22Rv1 (cell line): Measurements from ENCODE around the gene IFNA13.

Experiments used
- H3K27ac ChIP-seq: fragments of 450-650 bp; 2 replicates; pipeline ENCODE4 v1.5.1; 2017
- ZFX ChIP-seq: fragments of 450-650 bp; IDR thresholded peaks from 2 replicates; pipeline ENCODE4 v1.6.1; 2017; ENCODE audit warnings: antibody characterized with exemption, borderline replicate concordance
- TF ChIP-seq, protein P1 (sequence below): fragments of 450-650 bp; IDR thresholded peaks from 2 replicates; pipeline ENCODE4 v1.5.1; 2017; ENCODE audit warnings: mild to moderate bottlenecking

The IFNA13 gene

DNA sequence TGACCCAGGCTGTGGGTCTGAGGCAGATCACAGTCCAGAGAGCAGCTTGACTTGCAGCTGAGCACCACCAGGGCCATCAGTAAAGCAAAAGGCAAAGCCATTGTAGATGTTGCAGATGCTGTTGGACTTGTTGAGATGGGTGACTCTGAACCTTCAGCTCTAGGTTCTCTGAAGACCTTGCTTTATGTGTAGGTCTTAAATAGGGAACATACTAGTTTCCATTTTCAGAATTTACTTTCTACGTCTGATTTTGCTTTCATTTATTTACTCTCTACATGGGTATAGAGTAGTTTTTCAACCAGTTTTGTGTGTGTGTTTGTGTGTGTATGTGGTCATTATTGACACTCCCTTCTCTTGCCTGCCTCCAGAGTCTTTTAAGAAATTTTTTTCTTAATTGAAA is 17.1 kb downstream of the IFNA13 start, which contains the start of gene IFNA6:
TSS of gene IFNA6 (minus strand) at position 101 of the 400 bp plus-strand sequence. CDS start at position 101, 0 bp downstream.
- TF ChIP-seq, protein P1, sequence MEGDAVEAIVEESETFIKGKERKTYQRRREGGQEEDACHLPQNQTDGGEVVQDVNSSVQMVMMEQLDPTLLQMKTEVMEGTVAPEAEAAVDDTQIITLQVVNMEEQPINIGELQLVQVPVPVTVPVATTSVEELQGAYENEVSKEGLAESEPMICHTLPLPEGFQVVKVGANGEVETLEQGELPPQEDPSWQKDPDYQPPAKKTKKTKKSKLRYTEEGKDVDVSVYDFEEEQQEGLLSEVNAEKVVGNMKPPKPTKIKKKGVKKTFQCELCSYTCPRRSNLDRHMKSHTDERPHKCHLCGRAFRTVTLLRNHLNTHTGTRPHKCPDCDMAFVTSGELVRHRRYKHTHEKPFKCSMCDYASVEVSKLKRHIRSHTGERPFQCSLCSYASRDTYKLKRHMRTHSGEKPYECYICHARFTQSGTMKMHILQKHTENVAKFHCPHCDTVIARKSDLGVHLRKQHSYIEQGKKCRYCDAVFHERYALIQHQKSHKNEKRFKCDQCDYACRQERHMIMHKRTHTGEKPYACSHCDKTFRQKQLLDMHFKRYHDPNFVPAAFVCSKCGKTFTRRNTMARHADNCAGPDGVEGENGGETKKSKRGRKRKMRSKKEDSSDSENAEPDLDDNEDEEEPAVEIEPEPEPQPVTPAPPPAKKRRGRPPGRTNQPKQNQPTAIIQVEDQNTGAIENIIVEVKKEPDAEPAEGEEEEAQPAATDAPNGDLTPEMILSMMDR, result no peak
- no peak for TF ChIP-seq ZFX
- no peak within 1 kb of the TSS for H3K27ac ChIP-seq

- no peak for TF ChIP-seq ZFX
- TF ChIP-seq, protein P1, result no peak
- no peak overlapping the region for H3K27ac ChIP-seq
Observed at GRCh38 chr9:21348430-21348970, 19.4 kb downstream of the IFNA13 start.

DNA sequence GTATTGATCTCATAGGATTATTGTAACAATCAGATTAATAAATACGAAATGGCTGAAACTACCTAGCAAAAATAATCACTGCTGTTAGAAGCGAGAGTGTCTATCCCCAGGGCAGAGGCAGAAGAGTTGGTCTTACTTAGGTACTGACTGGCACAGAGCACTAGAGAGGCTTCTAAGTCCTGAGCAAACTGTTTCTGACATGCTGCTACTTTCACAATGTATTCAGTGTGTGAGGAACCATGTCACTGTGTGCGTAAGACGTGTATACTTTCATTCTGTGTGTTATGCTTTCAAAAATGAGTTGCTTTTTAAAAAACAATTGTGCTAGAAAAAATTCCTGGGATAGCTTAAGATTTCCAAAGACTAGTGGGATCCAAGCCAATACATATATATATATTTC is 27.1 kb downstream of the IFNA13 start:
- TF ChIP-seq, protein P1, result no peak
- no peak for TF ChIP-seq ZFX
- no peak overlapping the region for H3K27ac ChIP-seq

- H3K27ac ChIP-seq, result no peak overlapping the region
Observed at GRCh38 chr9:21336457-21336856, 31.4 kb downstream of the IFNA13 start.

GRCh38 chr9:21334701-21335632 is 32.9 kb downstream of the IFNA13 start, which contains the start of gene KLHL9:
TSS of gene KLHL9 (minus strand) at chr9:21335404. CDS start at chr9:21334859, 545 bp downstream.
- peak within 1 kb of the TSS; percentile 79 for H3K27ac ChIP-seq
- peak; percentile 90; the same call in 1 of the 2 replicates for TF ChIP-seq ZFX
- TF ChIP-seq, protein P1, result no peak

More at GRCh38 chr9:21336457-21336856, 31.4 kb downstream of the IFNA13 start:
- no peak for TF ChIP-seq ZFX
- TF ChIP-seq, protein P1, result no peak

DNA sequence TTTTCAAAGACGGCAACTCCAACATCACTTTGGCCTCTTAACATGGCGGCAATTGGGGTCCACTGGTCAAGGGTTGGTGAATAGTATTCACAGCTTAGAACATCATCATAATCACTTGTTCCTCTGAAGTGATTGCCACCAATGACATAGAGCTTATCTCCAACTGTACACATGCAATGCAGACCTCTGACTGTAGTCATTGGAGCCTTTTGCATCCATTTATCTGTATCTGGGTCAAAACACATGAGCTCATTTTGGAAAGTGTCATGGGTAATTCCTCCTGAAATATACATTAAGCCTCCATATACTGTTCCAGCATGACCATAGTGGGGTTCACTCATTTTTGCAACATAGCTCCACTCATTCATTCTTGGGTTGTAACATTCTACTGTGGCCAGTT is 34.6 kb downstream of the IFNA13 start:
- TF ChIP-seq, protein P1, result no peak
- TF ChIP-seq ZFX, result no peak
- H3K27ac ChIP-seq, result no peak overlapping the region
